ENCODE measurements around the gene CDH4. TPM values are rescaled to one million over a fixed set of nuclear protein-coding genes. Genes with fewer than 3 reads are reported as not detected.

CDH4 gene
- total and polyA plus RNA-seq, 2 of the 4 experiments (the other 2 are of a cell fraction) = 1.6 to 3.5 TPM

- no peak overlapping the region for H4K8ac ChIP-seq (ENCODE audit: low read depth in 2 of 2, low read length in 2 of 2)
- dilution Hi-C loops (cut with HindIII; ENCODE audit: low sequenced_read_pairs, unreplicated experiment) (no loop called here), intact Hi-C loops (cut with micrococcal nuclease) (no loop called here), in situ Hi-C loops (cut with MboI; ENCODE audit: low sequenced_read_pairs) (no loop called here)
- no TSS peak for BruUV-seq (replicated peaks)
- DNase-seq (no peak), ATAC-seq (ENCODE audit: low read depth) (no peak)
- no peak overlapping the region for H2AFZ ChIP-seq (replicated peaks; ENCODE audit: low read length, poor library complexity)
- no peak overlapping the region for H2AK5ac ChIP-seq (ENCODE audit: low read depth, low read length)
- no peak overlapping the region for H3K4me3 ChIP-seq (ENCODE audit: insufficient read depth, low read depth, low read length)
- WGBS, 2 experiments (ENCODE audit: extremely low coverage in 2 of 2, insufficient read length in 1 of 2) = 83% methylated on average over 1 of the region's 1 CpG; no CpG with 5 or more reads in 1 of the 2 experiments
- TF ChIP-seq MAFK (IDR thresholded peaks at IDR 0.05; ENCODE audit: low read depth, low read length) = no peak
- no peak for TF ChIP-seq MAZ (IDR thresholded peaks at IDR 0.05; ENCODE audit: borderline replicate concordance, low read depth, low read length)
- no peak for TF ChIP-seq RCOR1 (IDR thresholded peaks at IDR 0.05; ENCODE audit: insufficient replicate concordance, low read length)
- no peak for TF ChIP-seq NFE2L2 (IDR thresholded peaks at IDR 0.05; ENCODE audit: low read depth, low read length)
- TF ChIP-seq RAD21 (IDR thresholded peaks at IDR 0.05; ENCODE audit: low read length) = no peak
- no peak for TF ChIP-seq BHLHE40 (IDR thresholded peaks at IDR 0.05; ENCODE audit: low read depth, low read length)
- TF ChIP-seq ELK1 (IDR thresholded peaks at IDR 0.05; ENCODE audit: borderline replicate concordance, low read depth, low read length) = no peak
- TF ChIP-seq CTCF (conservative IDR thresholded peaks at IDR 0.05; ENCODE audit: low read depth, low read length) = no peak
- POLR2A ChIA-PET (ENCODE audit: unreplicated experiment) = no interaction called here
- CTCF ChIA-PET = no interaction called here
- no peak overlapping the region for H4K5ac ChIP-seq (ENCODE audit: low read depth, low read length)
- no peak overlapping the region for H2BK15ac ChIP-seq (ENCODE audit: low read depth, low read length)
- H3K36me3 ChIP-seq (ENCODE audit: control insufficient read depth, insufficient read depth, low read length) = no peaks in the 10 kb centered on the region
- no peak overlapping the region for H2BK5ac ChIP-seq (ENCODE audit: low read depth, low read length, poor library complexity, severe bottlenecking)
- H3K4ac ChIP-seq (ENCODE audit: low read depth, low read length) = no peak overlapping the region
- no peak overlapping the region for H3K14ac ChIP-seq (replicated peaks; ENCODE audit: low read depth, low read length)
- H3K27me3 ChIP-seq (ENCODE audit: control insufficient read depth, insufficient read depth, low read length) = peaks cover 10% of the 10 kb centered on the region
- H3K56ac ChIP-seq (ENCODE audit: extremely low read depth, insufficient read depth, low read length) = no peak overlapping the region
- peaks cover 3% of the 10 kb centered on the region; the same call in 1 of the 2 replicates for H4K20me1 ChIP-seq (ENCODE audit: insufficient read depth, low read length)
- no peaks in the 10 kb centered on the region for H3K9me3 ChIP-seq (ENCODE audit: control insufficient read depth, insufficient read depth, low read length)
- H3K4me1 ChIP-seq (ENCODE audit: control insufficient read depth, insufficient read depth, low read length) = peaks cover 9% of the 10 kb centered on the region
- no peak overlapping the region for H4K91ac ChIP-seq (ENCODE audit: insufficient read depth, low read depth, low read length)
- H2BK20ac ChIP-seq (ENCODE audit: low read depth, low read length) = no peak overlapping the region
- H3K9me1 ChIP-seq (ENCODE audit: insufficient read depth, low read length) = peaks cover 10% of the 10 kb centered on the region
- no peak overlapping the region for H3K23ac ChIP-seq (ENCODE audit: low read depth, low read length)
- H2BK120ac ChIP-seq (ENCODE audit: low read depth, low read length) = no peak overlapping the region
- H2AK9ac ChIP-seq (replicated peaks; ENCODE audit: low read depth, low read length, poor library complexity) = no peak overlapping the region
- no peaks in the 10 kb centered on the region for H3K79me1 ChIP-seq (ENCODE audit: low read depth in 1 of 2, low read length in 2 of 2)
- H3K27ac ChIP-seq (ENCODE audit: insufficient read depth, low read length) = no peak overlapping the region
- no peak overlapping the region for H3K4me2 ChIP-seq (ENCODE audit: low read depth, low read length)
- H3K9ac ChIP-seq (ENCODE audit: low read depth, low read length) = no peak overlapping the region
- no peak overlapping the region for H3K18ac ChIP-seq (ENCODE audit: low read depth, low read length)
Measured at GRCh38 chr20:61217848-61218247, 34.2 kb upstream of the CDH4 start.

All from IMR-90 (cell line).